IMR-90 (cell line): ENCODE data around the gene SARM1.

ENCODE experiments used
- BHLHE40 ChIP-seq: fragments of 150-350 bp; IDR thresholded peaks from 2 replicates; pipeline ENCODE4 v1.6.1; 2016; ENCODE audit warnings: mild to moderate bottlenecking, low read depth, low read length
- CTCF ChIP-seq: conservative IDR thresholded peaks from 2 replicates; pipeline ENCODE4 v1.5.1; 2012; ENCODE audit warnings: mild to moderate bottlenecking, low read depth, low read length, improper control_type of control experiment
- FOS ChIP-seq: fragments of 150-350 bp; IDR thresholded peaks from 2 replicates; pipeline ENCODE4 v1.6.1; 2016; ENCODE audit warnings: low read depth, low read length
- POLR2A ChIP-seq: IDR thresholded peaks from 2 replicates; pipeline ENCODE4 v1.6.1; 2012; ENCODE audit warnings: mild to moderate bottlenecking, low read depth, low read length

GRCh38 chr17:28416703-28417311 is 45.3 kb downstream of the SARM1 start:
- TF ChIP-seq CTCF (peak; percentile 69), BHLHE40 (no peak), POLR2A (no peak), FOS (no peak)
